Left forelimb (tissue), 1 donor: ENCODE data around the gene SLC12A5.
"Not testable (repeated sequence)": the region's sequence is repeated elsewhere in the genome, so short reads cannot be mapped to it uniquely, and the experiment has no call there.

Experiments
- DNase-seq: peaks from one replicate; pipeline ENCODE4 v3.0.0-alpha.2; 2018; ENCODE audit warnings: low spot score

The SLC12A5 gene

DNA sequence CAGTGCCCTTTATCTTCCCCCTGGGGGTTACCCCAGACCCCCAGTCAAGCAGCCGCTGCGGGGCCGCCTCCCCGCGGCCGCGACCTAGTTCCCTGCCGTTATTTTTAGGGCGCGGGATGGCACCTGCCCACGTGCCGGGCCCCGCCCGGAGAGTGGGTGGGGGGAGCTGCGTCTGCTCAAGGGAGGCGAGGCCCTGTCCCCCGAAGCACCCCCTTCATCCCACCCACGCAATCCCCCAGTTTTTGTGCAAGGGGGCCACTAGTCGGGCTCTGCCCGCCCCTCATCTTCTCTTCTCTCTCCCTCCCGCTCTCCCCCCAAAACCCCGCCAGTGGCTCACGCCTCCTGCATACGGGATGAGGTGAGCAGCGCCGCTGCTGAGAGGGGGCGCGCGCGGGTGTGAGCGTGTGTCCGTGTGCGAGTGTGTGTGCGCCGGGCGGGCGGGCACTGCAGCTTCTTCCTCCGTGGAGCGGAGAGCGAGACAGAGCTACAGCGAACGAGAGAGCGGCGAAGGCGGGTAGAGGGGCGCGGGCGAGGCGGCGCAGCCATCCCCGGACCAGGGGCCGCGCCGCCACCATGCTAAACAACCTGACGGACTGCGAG lies at the start of gene SLC12A5:
SLC12A5 (plus strand) TSS at position 444 of the 600 bp plus-strand sequence; CDS start at position 574, 130 bp downstream.
- no peak for DNase-seq

DNA sequence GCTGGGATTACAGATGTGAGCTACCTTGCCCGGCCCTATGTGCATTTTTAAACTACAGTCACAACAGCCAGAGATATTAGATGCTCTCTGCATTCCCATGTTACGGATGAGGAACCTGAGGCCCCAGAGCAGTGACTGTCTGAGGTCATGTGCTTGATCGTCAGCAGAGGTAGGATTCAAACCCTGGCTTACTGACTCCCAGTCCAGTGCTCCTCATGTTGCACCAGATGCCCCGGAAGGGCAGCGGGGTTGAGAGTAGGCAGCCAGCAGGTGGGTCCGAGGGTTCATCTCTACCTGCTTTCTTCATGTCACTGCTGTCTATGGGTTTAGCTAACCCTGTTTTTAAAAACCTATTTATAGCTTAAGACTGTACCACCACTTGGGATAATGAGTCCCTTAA lies 47.8 kb upstream of the SLC12A5 start:
- peak; percentile 20 for DNase-seq

DNA sequence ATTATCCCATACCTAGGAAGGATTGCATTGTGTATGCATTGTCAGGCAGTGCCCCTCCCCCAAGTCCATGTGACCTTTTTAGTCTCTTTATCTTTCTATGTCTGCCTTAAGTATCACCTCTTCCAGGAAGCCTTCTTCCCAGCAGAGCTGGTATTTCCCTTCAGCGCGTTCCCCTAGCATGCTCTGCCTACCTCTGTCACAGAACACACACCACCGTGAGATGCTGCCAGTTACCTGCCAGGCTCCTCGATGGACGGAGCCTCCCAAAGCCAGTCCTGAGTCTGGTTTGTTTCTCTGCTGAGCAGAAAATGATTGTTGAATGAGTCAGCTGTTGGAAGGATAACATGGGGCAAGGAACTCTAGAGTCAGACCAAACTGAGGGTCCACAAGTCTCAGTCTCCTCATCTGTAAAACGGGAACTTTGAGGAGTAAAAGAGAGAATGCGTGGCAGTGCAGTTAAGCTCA lies 45.7 kb upstream of the SLC12A5 start:
- DNase-seq: peak; percentile 11

DNA sequence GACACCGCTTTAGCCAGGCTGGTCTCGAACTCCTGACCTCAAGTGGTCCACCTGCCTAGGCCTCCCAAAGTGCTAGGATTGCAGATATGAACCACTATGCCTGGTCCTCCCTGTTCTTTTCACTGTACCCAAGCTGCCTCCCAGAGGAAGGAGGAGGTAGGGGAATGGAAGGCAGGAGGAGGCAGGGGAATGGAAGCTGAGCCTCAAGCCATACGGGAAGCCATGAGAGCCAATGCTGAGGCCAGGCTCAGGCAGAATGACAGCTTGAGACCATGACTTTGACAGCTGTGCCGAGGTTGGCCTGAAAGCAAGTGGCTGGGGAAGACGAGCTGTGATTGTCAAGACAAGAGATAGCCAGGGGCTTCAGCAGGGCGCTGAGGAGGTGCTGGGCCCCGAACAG lies 43.4 kb upstream of the SLC12A5 start:
- DNase-seq: peak; percentile 49

DNA sequence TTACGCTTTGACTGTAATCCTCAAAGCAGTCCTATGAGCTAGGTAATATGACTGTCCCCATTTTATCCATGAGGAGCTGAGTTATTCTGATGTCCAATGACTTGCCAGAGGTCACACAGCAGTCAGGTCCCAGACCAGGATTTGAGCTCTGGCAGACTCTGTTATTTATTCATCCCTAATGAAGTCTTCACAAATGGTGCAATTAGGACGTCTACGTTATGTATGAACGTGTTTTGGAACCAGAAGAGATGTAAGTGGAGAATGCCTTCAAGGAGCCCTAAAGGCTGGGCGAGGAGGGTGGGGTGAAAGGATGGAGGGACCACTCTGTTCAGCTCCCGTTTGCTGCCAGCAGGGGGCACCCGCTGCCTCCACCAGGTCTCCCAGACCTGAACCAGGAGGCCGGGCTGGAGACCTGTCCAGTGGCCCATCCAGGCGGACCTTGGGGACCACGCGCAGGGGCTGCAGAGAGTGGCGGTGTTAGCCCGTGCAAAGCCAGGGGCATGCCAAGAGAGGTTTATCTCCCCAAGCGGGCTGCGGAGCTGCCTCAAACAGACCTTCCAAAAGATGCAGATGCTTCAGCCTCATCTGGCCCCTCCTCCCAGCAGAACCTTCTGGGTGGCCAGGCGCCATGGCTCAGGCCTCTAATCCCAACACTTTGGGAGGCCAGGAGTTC lies 41.8 kb upstream of the SLC12A5 start:
- DNase-seq: peak; percentile 78

DNA sequence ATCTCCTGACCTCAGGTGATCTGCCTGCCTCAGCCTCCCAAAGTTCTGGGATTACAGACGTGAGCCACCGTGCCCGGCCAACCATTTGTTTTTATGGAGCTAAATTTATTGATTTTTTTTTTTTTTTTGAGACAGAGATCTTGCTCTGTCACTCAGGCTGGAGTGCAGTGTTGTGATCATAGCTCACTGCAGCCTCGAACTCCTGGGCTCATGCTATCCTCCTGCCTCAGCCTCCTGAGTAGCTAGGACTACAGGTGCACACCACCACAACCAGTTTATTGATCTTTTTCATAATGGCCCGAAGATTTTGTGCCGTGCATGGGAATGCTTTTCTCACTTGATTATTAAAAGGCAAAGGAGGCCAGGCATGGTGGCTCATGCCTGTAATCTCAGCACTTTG lies 40.2 kb upstream of the SLC12A5 start:
- not testable (repeated sequence) for DNase-seq

DNA sequence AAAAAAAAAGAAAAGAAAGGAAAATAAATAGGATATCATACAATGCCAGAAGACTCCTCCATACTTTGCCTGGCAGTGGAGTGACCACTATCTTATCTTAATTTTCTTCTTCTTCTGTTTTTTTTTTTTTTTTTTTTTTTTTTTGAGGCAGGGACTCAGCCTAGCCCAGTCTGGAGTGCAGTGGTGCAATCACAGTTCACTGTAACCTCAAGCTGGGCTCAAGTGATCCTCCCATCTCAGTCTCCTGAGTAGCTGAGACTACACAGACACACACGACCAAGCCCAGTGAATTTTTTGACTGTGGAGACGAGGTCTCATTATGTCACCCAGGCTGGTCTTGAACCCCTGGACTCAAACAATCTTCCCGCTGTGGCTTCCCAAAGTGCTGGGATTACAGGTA lies 37.4 kb upstream of the SLC12A5 start:
- peak; percentile 28 for DNase-seq

DNA sequence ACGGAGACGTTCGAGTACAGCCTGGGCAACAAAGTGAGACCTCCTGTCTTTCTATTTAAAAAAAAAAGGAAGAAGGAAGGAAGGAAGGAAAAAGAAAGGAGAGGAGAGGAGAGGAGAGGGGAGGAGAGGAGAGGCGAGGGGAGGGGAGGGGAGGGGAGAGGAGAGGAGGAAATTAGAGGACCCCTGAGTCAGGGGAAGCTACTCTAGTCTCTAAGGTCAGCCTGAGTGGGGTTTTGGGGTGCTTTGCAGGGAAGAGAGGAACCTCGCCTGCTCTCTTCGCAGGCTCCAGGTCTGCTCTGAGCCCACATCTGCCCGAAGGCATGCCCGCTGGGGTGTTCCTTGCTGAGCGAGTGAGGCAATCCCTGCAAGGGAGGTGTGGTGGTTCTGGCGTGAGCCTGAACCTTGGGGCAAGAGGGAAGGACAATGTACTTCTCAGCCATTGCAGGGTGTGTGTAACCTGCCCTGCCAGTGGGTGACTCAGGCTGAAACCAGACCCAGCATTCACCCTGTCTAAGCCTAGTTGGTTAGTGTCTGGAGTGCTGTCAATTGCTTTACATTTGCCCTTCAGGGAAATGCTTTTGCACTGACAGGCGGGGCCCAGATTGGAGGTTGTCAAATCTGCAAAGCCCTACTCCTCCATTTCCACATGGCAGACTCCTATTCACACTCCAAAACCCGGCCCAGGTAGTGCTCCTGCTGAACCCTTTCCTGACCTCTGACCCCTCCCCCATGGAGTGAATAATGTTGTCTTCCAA lies 35.6 kb upstream of the SLC12A5 start:
- peak; percentile 42 for DNase-seq

DNA sequence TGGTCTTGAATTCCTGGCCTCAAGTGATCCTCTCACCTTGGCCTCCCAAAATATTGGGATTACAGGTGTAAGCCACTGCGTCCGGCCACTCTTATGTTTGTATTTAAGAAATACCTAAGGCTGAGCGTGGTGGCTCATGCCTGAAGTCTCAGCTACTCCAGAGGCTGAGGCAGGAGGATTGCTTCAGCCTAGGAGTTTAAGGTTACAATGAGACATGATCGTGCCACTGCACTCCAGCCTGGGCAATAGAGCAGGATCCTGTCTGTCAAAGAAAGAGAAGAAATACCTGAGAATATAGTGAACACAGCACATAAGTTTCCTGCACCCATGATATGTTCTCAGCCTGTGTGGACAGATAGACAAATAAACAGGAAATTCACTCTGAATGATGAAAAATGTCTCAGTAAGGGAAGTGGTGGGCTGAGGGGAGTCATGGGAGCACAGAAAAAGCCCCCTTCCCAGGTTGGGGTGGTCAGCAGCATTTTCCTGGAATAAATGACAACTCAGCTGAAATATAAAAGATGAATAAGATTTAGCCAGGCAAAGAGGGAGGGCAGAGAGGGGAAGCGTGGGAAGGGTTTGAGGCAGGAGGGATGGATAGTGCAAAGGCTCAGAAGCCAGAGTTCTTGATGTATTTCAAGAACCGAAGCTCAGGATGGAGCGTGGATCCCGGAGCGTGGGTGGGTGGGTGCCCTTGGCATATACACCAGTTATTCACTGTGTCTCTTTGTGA lies 34.1 kb upstream of the SLC12A5 start:
- DNase-seq: peak; percentile 40

DNA sequence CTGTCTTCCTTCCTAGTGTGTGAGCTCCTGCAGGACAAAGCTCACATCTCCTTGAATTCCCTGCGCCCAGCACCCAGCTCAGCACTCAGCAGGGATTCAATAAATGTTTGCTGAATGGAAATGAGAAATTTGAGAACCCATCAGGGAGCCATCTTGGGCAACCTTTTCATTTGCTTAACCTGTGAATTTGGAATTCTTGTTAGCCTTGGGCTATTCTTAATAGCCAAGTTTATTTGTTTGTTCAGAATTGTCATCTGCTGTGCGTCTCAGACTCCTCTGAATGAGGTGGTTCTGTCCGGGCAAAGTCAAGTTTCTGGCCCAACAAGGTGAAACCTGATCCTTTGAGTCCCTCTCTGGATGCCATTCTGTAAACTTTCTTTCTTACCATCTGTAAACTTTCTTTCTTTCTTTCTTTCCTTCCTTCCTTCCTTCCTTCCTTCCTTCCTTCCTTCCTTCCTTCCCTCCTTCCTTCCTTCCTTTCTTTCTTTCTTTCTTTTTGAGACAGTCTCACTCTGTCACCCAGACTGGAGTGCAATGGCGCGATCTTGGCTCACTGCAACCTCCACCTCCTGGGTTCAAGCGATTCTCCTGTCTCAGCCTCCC lies 33.4 kb upstream of the SLC12A5 start:
- not testable (repeated sequence) for DNase-seq

DNA sequence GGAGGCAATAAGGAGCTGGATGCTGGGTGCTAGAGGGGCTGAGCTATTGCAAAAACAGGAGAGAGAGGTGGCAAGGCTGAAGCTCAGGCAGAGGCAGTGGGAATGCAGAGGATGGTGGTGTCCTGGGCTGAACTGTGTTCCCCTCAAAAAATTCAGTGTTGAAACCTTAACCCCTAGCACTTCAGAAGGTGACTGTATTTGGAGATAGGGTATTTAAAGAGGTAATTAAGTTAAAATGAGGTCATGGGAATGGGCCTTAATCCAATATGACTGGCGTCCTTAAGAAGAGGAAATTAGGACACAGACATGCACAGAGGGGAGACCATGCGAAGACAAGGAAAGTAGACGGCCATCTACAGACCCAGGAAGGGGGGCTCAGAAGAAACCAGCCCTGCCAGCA lies 31.8 kb upstream of the SLC12A5 start:
- DNase-seq: no peak

DNA sequence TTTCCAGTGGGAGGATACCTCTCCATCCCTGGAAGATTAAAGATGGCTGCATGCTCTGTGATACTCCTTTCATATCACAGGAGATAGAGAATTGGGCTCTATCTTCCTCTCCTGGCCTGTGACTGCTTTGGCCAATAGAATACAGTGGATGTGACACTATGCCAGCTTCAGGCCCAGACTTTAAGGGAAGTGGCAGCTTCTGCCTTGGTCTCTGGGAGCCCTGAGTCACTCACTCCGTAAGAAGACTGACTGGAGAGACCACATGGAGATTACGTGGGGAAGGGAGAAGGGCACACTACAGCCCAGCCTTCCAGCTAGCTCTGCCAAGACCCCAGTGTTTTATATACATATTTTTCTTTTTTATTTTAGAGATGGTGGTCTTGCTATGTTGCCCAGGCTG lies 30.7 kb upstream of the SLC12A5 start:
- peak; percentile 11 for DNase-seq

DNA sequence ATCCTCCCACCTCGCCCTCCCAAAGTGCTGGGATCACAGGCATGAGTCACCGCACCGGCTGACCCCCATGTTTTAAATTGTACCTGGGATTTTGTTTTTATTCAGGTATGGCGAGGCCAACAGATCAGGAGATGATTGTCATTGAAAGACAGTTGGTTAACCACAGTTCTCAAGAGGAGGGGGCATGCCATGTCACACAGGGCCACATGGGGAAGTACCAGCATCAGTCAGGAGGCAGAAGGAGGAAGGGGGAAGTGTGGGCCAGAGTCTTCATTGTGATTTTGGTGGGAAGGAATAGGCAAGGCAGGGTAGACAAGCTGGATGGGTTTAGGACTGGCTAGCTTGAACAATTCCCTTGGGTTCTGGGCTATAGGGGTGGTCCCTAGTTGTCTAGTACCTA lies 30.3 kb upstream of the SLC12A5 start:
- peak; percentile 37 for DNase-seq

DNA sequence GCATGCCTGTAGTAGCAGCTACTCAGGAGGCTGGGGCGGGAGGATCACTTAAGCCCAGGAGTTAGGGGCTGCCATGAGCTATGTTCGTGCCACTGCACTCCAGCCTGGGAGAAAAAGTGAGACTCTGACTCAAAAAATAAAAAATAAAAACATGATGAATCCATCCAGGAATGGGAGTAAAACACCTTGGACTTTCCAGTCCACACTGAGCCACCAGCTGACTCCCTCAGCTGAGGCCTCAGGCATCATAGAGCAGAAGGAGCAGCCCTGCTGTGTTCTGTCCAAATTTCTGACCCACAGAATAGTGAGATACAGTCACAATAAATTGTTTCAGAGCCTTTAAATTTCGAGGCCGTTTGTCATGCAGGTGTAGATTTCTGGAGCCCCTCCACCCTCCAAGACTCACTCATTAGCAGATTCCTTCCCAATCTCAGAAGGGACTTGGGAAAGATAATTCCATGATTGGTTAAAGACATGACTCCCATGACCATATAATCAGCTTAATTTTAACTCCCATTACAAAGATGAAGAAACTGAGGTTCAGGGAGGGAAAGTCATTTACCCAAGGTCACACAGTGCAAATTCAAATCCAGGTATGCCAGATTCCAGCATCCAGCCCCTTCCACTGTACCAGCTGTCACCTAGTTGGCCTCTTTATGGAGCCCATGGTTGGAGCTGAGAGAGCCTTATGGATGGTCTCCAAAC lies 29.3 kb upstream of the SLC12A5 start:
- DNase-seq: peak; percentile 17

DNA sequence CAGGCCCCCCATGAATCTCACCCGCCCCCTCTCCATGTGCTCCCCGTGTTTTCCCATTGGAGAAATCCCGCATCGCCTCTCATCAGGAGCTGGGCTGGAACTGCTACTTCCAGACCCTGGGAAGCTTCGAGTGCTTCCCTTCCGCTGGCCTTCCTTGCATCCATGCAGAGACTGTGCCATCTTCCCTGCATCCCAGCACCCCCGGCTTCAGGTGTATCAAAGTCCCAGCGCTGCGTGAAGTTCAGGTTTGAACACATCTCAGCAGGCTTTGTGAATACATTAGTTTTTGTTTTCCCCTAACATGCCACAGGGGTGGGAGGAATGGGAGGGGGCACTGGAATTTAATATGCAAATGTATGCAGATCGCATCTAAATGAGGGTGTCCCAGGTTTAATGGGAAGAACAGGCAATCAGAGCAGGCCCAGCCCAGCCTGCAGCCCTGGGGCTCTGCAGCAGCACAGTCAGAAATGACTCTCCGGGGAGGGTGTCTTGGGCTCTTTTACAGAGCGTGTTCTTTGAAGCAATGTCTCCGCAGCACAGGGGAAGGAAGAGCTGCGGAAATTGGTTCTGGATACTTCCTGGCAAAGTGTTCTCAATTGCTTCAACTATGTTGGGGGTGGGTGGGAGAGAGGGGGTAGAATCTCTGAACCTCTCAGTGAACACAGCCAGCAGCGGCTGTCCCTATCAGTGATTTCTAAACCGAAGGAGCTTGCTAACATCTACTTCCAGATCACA lies 28.6 kb upstream of the SLC12A5 start:
- peak; percentile 52 for DNase-seq

DNA sequence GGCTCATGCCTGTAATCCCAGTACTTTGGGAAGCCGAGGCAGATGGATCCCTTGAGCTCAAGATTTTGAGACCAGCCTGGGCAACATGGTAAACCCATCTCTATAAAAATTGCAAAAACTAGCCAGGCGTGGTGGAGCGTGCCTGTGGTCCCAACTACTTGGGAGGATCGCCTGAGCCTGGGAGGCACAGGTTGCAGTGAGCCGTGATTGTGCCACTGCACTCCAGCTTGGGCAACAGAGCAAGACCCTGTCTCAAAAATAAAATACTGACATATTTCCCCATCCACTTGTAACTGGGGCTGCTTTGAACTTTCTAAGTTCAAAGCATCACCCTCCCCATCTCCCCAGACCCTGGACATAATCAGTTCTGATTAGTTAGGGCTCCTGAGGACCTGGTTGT lies 27.5 kb upstream of the SLC12A5 start:
- peak; percentile 12 for DNase-seq

DNA sequence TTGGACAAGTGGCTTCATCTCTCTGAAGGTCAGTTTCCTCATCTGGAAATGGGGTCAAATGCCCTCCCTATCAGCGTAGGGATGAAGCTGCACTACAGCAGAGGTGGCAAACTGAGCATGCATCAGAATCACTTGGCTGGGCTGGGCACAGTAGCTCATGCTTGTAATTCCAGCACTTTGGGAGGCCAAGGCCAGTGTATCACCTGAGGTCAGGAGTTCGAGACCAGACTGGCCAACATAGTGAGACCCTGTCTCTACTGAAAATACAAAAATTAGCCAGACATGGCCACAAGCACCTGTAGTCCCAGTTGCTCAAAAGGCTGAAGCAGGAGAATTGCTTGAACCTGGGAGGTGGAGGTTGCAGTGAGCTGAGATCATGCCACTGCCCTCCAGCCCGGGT lies 27.0 kb upstream of the SLC12A5 start:
- DNase-seq: peak; percentile 12

DNA sequence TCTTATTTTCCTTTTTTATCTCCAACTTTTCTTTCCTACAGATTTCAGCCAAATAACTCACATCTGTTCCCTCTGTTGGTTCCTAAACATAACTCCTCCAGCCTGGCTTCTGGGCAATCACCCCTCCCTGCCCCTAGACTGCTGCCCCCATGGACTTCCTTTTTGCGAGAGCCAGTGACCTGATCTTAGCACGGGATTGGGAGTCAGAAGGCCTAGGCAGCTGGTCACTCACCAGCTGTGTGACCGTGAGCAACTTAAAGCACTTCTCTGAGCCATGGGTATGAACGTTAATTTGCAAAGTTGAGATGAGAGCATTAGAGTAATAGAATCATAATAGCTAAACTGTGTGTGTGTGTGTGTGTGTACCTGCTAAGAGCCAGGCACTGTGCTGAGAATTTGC lies 24.8 kb upstream of the SLC12A5 start:
- DNase-seq: no peak

DNA sequence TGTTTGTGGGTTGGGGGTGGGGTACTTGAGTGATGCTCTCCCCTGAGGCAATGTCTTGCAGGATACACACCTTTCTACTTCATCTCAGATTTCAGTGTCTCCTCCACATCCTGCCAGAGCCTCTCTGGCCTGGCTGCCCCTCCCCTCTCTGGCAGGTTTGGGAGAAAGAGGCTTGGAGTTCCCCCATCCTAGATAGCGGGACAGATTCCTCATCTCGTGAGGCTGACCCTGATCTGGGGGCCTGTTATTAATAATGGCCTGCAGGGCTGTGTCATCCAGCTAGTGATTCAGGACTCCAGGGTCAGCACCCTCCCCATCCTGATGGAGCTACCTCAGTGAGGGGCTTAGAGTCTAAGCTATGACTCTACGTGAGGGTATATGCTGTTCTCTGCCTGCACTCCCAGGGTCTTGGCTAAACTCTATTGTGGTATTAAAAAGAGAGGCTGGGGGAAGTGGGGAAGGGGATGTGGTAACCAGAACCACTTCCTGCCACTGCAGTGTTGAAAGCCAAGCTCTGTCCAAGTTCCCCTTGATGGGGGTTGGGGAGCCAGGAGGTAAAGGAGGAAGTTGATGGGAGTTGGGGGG lies 24.0 kb upstream of the SLC12A5 start:
- no peak for DNase-seq

DNA sequence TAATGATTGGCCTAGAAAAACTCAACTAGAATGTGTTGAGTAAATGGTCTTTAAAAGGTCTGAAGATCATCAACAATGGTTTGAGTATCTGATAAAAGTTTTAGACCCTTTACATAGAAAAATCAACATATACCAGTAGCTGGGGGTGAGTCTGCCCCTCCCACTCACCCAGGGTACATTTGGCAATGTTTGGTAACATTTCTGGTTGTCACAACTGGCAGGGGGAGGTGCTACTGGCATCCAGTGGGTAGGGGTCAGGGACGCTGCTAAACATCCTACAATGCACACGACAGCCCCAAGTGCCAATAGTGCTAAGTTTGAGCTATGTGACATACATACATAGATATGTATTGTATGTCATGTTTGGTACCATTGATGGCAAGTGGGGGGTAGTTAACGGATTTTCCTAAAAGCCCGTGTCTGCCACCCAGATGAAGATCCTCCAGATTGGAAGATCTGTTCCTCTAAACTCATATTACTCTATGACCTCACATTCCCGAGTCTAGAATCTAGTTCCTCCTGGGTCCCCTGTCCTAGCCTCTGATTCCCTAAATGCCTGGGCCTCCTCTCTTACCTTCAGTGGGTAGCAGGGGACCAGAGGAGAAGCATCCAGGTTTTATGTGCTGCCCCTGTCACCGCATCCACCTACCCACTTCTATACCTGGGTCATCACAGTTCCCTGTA lies 22.9 kb upstream of the SLC12A5 start:
- DNase-seq: no peak
